ENCODE data around the gene AFF3.

DNA sequence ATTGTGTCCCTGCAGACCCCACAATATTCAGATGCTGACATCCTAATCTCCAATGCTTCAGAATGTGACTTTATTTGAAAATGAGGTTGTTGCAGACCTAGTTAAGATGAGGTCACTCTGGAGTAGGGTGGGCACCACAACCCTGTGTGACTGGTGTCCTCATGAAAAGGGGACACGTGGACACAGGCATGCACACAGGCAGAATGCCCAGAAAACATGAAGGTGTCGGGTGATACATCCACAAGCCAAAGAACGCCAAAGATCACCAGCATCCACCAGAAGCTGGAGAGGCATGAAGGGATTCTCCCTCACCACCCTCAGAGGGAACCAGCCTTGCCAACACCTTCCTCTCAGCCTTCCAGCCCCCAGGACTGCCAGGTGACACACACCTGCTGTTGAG, 69.3 kb downstream of the AFF3 start:
- TF ChIP-seq, protein P1, sequence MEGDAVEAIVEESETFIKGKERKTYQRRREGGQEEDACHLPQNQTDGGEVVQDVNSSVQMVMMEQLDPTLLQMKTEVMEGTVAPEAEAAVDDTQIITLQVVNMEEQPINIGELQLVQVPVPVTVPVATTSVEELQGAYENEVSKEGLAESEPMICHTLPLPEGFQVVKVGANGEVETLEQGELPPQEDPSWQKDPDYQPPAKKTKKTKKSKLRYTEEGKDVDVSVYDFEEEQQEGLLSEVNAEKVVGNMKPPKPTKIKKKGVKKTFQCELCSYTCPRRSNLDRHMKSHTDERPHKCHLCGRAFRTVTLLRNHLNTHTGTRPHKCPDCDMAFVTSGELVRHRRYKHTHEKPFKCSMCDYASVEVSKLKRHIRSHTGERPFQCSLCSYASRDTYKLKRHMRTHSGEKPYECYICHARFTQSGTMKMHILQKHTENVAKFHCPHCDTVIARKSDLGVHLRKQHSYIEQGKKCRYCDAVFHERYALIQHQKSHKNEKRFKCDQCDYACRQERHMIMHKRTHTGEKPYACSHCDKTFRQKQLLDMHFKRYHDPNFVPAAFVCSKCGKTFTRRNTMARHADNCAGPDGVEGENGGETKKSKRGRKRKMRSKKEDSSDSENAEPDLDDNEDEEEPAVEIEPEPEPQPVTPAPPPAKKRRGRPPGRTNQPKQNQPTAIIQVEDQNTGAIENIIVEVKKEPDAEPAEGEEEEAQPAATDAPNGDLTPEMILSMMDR (IDR thresholded peaks at IDR 0.05 in 8 of 11, conservative IDR thresholded peaks at IDR 0.05 in 3 of 11): no peak
- TF ChIP-seq POLR2A (IDR thresholded peaks at IDR 0.05): no peak
- TF ChIP-seq POLR2AphosphoS5 (IDR thresholded peaks at IDR 0.05): no peak

Measured in spleen (tissue), 7 donors.